GM18868 (cell line): Measurements from ENCODE around the gene GRM4.
A peak's percentile ranks its signal among the peaks of the same experiment; 100 is the strongest.

ENCODE experiments used
- ATAC-seq: cut with Tn5 transposase; IDR thresholded peaks from one replicate; pipeline ENCODE4 v1.9.1; 2021; ENCODE audit warnings: mild to moderate bottlenecking, moderate library complexity; ENCODE audit not compliant: unreplicated experiment

Gene GRM4

DNA sequence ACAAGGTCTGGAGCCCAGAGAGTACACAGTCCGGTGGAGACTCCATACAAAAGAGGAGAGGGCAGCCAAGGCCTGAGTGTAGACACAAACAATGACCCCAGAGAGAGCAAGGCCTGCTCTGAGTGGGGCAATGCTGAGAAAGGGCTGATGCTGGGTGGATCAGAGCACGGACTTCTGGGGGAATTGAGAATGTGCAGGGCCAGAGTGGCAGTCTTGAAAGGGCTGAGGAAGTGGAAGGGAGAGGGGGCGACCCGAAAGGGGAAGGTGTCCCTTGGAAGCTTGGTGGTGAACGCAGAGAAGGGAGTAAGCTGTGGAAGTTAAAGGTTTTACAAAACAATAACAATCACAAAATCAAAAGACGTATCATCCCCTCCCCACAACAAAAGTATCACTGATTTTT is 12.0 kb upstream of the GRM4 start:
- ATAC-seq, result no peak

DNA sequence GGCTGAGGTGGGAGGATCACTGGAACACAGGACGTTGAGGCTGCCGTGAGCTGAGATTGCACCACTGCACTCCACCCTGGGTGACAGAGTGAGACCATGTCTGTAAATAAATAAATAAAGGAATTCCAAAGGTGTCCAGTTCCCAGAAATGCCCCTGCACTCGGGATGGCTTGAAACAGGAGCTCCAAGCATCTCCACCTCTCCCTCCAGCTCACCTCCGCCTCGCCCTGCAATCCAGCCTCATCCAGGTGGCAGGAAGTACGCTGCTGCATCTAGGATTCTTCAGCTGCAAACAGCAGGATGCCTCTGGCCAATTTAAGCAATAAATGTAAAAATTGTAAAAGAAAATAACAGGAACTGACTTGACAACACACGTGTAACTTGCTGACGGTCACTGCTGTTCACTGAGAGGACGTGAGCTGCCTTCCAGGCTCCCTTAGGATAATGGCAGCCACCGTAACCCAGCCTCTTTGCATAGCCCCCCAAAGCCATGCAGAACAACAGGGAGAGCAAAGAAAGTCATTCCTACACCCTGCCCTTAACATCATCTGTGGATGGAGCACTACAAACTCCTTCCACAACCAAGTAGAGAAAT is 11.4 kb upstream of the GRM4 start:
- ATAC-seq, result no peak

- ATAC-seq, result no peak
These were observed 9.8 kb upstream of the GRM4 start for GRCh38 chr6:34155471-34156300.

DNA sequence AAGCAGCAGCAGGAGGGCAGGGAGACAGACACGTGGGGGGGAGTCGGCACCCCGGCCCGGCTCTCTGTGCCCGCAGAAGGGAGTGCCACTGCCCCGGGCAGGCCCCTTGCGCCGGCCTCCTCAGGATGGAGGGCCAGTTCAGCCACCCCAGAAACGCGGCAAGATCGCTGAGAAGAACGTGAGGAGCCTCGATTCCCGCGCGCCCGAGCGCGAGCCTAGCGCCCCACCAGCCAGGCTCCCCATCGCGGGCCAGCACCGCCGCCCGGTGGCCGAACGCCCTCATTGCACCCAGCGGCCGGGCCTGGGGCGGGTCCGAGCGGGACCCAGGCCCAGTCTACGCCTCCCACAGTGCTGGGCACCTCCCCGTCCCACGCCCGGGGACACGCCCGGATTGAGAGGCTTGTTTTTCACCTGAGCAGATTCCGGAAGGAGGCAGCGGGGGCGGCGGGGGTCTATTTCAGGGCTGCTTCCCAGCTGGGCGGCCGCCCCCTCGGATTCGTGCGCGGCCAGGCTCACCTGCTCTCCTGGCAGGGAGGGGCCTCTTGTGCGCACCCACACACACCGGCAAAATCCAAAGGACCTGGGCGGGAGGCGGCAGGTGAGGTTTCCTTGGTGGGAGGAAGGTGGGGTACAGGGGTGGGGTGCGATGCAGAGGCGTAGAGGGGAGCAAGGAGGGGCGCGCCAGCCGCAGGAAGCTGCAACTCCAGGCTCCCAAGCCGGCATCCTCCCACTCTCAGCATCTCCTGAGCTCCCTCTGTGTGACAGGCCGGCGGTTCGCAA is 9.0 kb upstream of the GRM4 start:
- ATAC-seq, result peak; percentile 52

DNA sequence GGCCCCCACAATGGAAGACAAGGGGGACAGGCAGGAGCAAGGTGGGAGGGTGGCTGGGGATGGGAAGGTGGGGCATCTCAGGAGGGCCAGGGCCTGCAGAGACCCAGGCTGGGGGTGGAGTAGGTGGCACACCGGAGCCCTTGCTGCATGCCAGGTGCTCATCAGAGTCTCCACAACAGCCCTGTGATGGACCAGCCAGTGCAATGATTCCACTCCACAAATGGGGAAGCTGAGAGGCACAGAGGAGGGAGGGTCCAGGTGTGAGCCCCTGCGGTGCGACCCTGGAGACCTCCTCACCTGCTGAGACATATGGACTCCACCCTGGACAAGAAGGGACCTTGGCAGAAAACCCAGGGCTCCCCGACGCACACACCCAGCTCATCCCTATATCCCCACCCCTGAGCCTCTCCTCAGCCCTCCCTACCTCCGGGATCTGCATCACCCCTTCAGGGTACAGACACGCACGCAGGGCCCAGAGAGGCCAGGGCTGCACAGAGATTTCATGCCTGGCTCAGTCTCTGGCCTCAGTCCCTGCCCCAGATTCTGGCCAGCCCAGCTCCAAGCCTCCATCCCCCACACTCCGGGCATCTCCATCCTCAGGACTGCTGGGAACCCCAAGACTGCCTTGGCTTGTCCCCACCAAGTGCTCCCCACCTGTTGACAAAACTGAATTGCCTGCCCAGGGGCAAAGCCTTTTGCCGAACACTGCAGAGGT is 7.1 kb upstream of the GRM4 start:
- ATAC-seq, result no peak

DNA sequence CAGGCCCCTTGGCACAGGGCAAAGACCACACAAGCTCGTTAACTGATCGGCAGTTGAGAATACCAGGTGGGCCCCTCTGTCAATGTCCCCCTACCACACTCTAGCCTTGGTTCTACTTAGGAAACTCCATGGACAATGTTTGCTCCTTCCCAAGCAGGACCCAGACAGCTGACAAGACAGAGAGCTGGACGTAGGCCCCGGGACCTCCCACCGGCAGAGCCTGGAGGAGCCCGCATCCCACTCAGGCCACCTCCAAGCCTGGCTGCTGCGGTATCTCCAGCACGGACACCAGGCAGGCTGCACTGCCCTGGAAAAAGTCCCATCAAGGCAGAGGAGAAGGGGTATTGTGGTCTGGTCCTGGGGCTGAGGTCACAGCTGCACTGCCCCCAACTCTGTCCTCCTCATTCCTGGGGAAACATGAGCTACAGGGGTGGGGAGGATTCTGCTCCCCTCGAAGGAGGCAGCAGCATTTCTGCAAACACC is 6.2 kb upstream of the GRM4 start:
- ATAC-seq, result no peak

DNA sequence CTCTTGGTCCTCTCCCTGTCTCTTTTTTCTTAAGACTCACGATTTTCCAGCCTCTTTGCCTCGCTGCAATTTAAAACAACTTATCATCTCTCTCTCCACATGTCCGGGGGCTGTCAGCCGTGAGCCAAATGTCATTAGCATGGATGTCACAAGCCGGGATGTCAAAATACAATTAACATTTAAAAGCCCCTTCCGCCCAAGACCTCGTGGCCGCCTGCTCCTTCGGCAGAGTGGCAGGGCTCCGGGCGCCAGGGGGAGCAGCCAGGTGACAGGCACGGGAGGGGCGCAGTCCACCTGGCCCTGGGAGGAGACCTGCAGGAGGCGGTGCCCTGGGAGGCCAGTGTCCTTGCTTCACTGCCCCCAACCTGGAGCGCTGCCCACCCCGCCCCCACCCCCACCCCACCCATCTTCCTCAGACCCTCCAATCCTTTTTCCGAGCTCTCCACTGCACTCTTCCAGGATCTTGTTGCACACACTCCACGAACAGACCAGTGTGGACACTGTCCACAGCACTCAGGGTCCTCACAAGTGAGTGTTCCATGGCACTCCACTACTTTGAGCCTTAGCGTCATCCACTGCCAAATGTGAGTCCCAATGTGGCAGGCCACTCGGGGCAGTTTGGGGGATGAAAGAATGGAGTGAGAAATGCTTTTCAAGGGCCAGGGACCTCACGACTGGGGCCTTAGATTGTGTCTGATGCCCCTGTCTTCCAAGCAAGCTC is 5.6 kb upstream of the GRM4 start:
- ATAC-seq, result no peak

DNA sequence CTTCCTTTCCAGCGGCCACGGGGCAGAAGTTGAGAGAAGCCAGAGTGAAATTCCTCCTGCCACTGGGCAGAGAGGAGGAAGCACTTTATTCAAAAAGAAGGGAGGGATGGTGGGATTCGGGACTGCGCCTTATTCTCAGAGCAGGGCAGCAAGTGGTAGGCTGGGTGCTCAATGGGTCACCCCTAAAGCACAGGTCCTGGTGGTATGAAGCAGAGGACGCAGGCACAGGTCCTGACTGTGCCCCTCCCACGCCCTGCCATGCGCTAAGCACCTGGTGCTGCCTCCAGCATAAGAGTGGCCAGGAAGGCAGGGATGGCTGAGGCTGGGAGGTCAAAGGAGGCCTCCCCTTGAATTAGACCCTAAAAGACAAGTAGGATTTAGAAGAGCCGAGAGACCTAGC is 4.9 kb upstream of the GRM4 start:
- no peak for ATAC-seq

DNA sequence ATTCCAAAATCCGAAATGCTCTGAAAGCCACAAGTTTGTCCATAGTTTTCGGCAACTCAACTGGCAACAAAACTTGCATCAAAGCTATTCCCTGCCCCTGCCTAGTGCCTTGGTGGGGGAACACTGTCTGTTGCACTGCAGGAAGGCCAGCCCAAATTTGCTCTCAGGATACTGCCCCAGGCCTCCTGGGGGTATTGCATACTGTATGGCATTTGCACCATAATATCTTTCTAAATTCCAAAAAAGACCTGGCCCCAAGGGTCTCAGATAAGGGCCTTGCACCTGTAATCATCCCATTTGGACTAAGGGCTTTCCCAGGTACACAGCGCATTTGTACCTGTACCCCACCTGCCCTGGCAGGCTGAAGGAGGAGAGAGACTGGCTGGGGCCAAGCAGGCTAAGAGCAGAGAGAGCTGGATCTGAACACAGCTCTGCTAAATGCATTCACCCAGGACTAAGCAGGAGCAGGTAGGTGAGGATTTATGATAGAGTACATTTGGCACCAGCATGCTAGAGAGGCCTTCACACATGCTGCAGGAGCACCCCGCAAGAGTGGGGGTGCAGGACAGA is 4.0 kb upstream of the GRM4 start:
- no peak for ATAC-seq

DNA sequence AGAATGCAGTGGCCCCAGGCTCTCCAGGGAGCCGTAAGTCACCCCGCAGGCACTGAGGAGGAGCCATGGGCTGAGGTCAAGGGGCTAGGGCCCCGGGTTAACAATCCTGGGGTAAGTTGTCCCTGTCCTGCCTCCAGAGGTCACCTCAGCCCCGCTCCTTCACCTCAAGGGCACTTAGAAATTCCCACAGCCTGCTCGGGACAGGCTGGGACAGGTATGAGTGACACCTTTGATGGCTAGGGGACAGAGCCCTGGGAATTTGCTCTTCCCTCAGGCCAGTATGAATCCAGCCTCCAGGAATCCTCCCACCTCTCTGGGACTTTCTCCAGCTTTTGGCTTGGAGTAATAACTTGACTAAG is 3.5 kb upstream of the GRM4 start:
- no peak for ATAC-seq

DNA sequence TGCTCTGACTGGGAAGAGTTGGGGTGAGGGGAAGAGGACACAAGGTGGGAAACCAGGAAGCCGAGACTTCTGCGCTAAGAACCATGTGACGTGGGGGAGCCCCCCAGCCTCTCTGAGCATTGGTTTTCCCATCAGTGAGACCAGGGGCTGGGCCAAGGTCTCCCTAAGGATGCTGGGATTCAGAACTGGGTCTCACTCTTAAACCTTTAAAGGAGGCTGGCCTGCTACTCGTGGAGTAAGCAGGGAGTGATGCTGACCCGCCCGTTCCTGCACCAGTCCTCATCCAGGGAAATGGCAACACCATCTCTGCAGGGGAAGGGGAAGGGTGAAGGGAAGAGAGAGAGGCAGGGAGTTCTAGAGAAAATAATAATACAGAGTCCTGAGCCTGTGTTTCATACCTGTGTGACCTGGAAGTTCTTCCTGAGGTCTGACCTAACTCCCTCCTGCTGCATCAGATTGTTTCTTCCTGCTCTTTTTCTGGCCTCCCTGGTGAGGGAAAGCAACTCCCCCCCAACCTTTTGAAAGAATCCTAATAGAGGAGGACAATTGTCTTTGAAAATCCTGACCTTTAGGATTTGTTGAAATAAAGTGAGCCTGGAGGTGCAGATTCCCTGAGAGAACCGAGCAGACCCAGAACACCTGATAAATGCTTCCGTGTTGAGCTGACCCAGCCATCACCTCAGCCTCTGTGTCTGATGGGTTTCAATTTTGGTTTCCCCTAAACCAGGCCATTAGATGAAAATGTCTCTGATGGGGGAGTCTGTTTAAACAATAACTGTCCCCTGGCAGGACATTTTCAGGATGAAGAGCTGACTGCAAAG is 3.0 kb upstream of the GRM4 start:
- ATAC-seq, result no peak

DNA sequence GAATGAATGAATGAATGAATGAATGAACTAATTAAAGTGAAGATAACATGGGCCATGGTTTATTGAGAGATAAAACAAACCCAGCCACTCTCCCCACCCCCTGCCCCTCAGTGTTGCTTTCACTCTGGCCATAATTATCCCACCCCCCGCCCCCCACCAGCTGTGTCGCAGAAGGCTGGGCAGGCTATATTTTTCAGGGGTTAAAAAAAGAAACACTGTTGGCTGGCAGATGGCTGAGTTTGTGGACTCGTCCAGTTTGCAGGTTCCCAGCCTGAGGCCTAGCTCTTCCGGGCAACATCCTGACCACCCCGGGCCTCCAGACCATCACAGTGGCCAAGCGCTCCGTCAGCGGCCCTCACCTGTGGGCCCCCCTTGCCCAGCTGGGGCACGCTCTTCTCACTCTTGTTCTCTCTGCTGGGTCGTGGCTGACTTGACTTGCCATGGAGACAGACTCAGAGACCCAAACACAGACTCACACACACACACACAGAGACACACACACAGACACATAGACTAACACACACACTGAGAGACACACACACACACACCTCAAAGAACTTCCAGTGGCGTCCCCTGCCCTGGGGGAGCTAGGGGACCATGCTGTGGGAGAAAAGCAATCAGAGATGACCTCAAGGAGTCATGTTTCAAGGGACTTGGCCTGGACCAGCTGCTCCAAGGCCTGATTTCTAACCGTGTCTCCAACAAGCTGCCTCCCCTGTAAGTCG is 2.2 kb upstream of the GRM4 start:
- ATAC-seq, result no peak

- ATAC-seq, result no peak
These were observed 1.1 kb upstream of the GRM4 start for GRCh38 chr6:34146801-34147592.

DNA sequence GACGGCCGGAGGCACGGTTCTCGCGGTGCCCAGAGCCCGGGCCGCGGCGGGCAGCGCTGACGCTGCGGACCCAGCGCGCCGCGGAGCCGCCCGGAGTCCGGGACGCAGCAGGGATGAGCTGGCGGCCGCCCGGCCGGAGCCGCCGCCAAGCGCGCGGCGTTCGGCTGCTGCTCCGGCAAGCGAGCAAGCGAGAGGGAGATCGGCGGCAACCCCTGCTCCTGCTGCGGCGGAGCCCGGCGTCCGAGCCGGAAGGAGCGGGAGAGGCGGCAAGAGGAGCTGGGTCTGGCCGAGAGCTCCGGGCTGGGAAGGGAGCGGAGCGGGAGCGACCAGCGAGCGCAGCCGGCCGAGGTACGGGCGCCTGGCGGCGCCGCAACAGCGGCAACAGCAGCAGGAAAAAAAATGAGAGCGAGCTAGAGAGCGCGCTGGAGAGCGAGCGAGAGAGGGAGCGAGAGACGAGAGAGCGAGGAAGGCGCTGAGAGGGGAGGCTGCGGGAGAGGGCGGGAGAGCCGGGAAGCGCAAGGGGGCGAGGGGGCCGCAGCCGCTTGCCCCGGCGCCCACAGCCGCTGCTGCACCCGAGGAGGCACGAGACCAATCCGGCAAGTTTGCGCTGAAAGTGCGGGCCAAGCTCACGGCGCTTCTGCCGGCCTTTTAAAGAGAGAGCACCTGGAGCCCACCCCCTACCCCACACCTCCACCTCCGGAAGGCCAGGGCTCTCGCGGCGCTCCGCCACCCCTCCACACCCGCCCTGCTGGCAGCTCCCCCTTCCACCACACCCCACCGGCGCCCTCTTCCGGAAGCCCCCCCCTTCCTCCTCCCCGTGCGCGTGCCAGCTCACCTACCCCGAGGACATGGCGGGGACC is 496 bp downstream of the GRM4 start:
- no peak for ATAC-seq

DNA sequence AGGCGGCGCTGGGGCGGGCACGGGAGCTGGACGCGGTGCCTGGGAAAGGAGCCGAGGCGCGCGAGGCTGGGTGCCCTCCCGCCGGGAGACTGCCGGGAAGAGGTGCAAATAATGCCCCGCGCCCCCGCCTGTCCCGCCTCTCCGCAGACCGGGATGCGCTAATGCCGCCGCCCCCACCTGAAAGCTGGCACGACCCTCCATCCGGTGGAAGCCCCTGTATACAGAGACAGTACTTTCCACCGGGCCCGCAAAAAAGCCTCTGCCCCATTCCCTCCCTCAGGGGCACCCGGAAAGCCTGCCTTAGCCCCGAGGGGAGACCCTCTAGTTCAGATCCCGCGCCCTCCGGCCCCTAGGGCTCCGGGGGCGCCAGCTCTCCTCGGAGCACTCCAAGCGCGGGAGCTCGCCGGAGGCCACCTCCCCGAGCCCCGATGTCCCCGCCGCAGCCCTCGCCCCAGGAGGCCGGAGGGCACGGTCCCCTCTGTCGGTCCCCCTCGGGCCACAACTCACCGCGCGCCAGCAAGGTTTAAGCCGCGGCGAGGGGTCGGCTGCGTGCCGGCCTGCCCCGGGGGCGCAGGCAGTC is 1.2 kb downstream of the GRM4 start:
- no peak for ATAC-seq

DNA sequence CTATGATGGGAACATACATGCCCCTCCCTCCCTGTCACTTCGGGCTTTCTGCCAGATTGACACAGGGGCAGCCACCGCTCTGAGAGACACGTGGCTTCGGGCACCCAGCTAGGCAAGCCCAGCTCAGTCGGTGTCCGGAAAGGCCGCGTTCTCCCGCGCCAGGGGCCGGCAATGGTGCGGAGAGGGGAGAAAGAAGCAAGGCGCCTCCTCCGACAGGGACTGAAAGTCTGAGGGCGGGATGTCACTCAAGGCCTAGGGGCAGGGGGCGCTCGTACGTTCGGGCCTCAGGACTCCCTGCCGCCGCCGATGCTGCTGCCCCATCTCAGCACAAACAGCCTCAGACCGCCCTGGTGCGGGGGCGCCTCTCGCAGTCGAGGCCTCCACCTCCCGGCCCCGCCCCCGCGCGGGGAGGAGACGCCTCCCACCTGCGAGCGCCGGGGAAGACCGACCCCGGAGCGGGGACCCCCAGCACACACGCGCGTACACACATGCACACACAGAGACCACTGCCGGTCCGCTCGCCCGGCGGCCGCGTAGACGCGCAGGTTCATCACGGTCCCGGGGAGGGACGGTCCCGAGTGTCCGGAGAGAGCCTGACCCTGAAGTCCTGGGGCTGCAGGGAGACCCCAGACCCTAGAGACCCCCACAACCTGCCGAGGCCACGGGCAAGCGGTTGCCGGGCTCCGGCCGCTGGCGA is 1.9 kb downstream of the GRM4 start:
- ATAC-seq, result no peak
